ENCODE results near the gene MON2. TPM values are rescaled to one million over a fixed set of nuclear protein-coding genes. Genes with fewer than 3 reads are reported as not detected.

Gene MON2
- total and polyA plus RNA-seq, 2 donors (not counting 3 experiments of a cell fraction or from before 2014, with no cell fraction given): 8.9 to 41.8 TPM

DNA sequence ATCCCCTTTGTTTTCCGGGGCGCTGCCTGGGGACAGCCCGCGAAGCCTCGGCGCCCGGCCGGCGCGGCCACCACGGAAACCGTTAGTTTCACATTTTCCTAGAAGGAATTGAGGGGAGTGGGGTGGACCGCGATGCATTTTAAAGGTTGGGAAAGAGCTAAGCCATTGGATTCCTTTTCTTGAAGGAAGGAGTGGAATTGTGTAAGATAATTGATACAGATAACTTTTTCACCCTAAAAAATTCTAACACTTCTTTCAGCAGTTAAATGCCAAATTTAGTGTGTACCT lies 137.1 kb downstream of the MON2 start:
- no peak overlapping the region for H2AFZ ChIP-seq (ENCODE audit: low read depth, low read length)
- peak overlapping the region; percentile 99 for H3K4me2 ChIP-seq (ENCODE audit: insufficient read depth, low read length)
- H3K27ac ChIP-seq (ENCODE audit: insufficient read depth, low read depth, low read length): peak overlapping the region; percentile 97
- peaks cover 22% of the 10 kb centered on the region for H3K4me1 ChIP-seq (ENCODE audit: control insufficient read depth, extremely low read depth, insufficient read depth, low read length)
- peaks cover 3% of the 10 kb centered on the region for H4K20me1 ChIP-seq (replicated peaks; ENCODE audit: control insufficient read depth, extremely low read depth, insufficient read depth, low read length)
- dilution Hi-C loops (cut with MboI; ENCODE audit: extremely low pct_ligation_motif_present, low sequenced_read_pairs): loop anchor here (25.0 kb wide), 1 partner anchor 184 kb away; no protein-coding TSS in a partner anchor
- intact Hi-C loops (cut with micrococcal nuclease): loop anchor here (1.0 to 10.0 kb wide), 8 partner anchors 28 to 461 kb away; partner anchors contain the start of genes MON2 and USP15
- no TSS peak for BruUV-seq (replicated peaks)
- no peak for DNase-seq (ENCODE audit: low read depth, low spot score)
- peak; percentile 15 for TF ChIP-seq GATA2 (IDR thresholded peaks at IDR 0.05; ENCODE audit: insufficient read depth, insufficient read length, low read depth, low read length)
- no peak for TF ChIP-seq POLR2A (IDR thresholded peaks at IDR 0.05; ENCODE audit: low read depth, low read length)
- no peak for TF ChIP-seq FOS (IDR thresholded peaks at IDR 0.05; ENCODE audit: borderline replicate concordance, insufficient read depth, low read length)
- TF ChIP-seq MYC (IDR thresholded peaks at IDR 0.05; ENCODE audit: low read depth, low read length): no peak
- no peak for TF ChIP-seq EZH2 (IDR thresholded peaks at IDR 0.05; ENCODE audit: borderline replicate concordance, low read depth, low read length, severe bottlenecking)
- no peak for TF ChIP-seq JUN (IDR thresholded peaks at IDR 0.05; ENCODE audit: borderline replicate concordance, insufficient read depth, insufficient read length, low read depth)
- H3K79me2 ChIP-seq (ENCODE audit: control insufficient read depth, insufficient read depth, low read length): peaks cover 56% of the 10 kb centered on the region
- no peaks in the 10 kb centered on the region for H3K9me3 ChIP-seq (replicated peaks; ENCODE audit: control insufficient read depth, insufficient read depth, low read length)
- H3K9ac ChIP-seq (replicated peaks; ENCODE audit: extremely low read depth, insufficient read depth, low read length): peak overlapping the region; percentile 99
- ChIA-PET POLR2A (interaction anchor here (0.7 to 2.1 kb wide), 6 partner anchors 11 to 190 kb away, joined by 3 to 20 read pairs (median 6); no protein-coding TSS in a partner anchor), CTCF (interaction anchor here (0.7 to 3.3 kb wide), 8 partner anchors 14 to 193 kb away, joined by 3 to 79 read pairs (median 18); no protein-coding TSS in a partner anchor)
- no peaks in the 10 kb centered on the region for H3K36me3 ChIP-seq (ENCODE audit: control insufficient read depth in 2 of 2, extremely low read depth in 1 of 2, insufficient read depth in 2 of 2, low read length in 2 of 2)
- no peak for FAIRE-seq
- H3K4me3 ChIP-seq (replicated peaks in 1 of 3; ENCODE audit: insufficient read depth in 1 of 3, low read depth in 1 of 3, low read length in 3 of 3): peak overlapping the region; percentile 92 to 99 (median 99)
- H3K27me3 ChIP-seq (ENCODE audit: control insufficient read depth in 2 of 2, insufficient read depth in 2 of 2, low read length in 2 of 2): no peaks in the 10 kb centered on the region
- H3K9me1 ChIP-seq (replicated peaks; ENCODE audit: control insufficient read depth, extremely low read depth, insufficient read depth, low read length): no peaks in the 10 kb centered on the region

- Histone ChIP-seq H2AFZ (ENCODE audit: low read depth, low read length) (no peak overlapping the region), H3K4me2 (ENCODE audit: insufficient read depth, low read length) (peak overlapping the region; percentile 99), H3K4me1 (ENCODE audit: control insufficient read depth, extremely low read depth, insufficient read depth, low read length) (peaks cover 22% of the 10 kb centered on the region), H3K79me2 (ENCODE audit: control insufficient read depth, insufficient read depth, low read length) (peaks cover 58% of the 10 kb centered on the region), H3K27me3 (ENCODE audit: control insufficient read depth in 2 of 2, insufficient read depth in 2 of 2, low read length in 2 of 2) (no peaks in the 10 kb centered on the region), H3K4me3 (replicated peaks in 1 of 3; ENCODE audit: insufficient read depth in 1 of 3, low read depth in 1 of 3, low read length in 3 of 3) (peak overlapping the region; percentile 92 to 99 (median 99)), H3K9me3 (replicated peaks; ENCODE audit: control insufficient read depth, insufficient read depth, low read length) (no peaks in the 10 kb centered on the region), H3K36me3 (ENCODE audit: control insufficient read depth in 2 of 2, extremely low read depth in 1 of 2, insufficient read depth in 2 of 2, low read length in 2 of 2) (no peaks in the 10 kb centered on the region), H3K9ac (replicated peaks; ENCODE audit: extremely low read depth, insufficient read depth, low read length) (peak overlapping the region; percentile 99), H3K27ac (ENCODE audit: insufficient read depth, low read depth, low read length) (peak overlapping the region; percentile 97), H3K9me1 (replicated peaks; ENCODE audit: control insufficient read depth, extremely low read depth, insufficient read depth, low read length) (no peaks in the 10 kb centered on the region), H4K20me1 (replicated peaks; ENCODE audit: control insufficient read depth, extremely low read depth, insufficient read depth, low read length) (peaks cover 3% of the 10 kb centered on the region)
- dilution Hi-C loops (cut with MboI; ENCODE audit: extremely low pct_ligation_motif_present, low sequenced_read_pairs) (loop anchor here (25.0 kb wide), 1 partner anchor 183 kb away; no protein-coding TSS in a partner anchor), intact Hi-C loops (cut with micrococcal nuclease) (loop anchor here (5.0 to 10.0 kb wide), 3 partner anchors 137 to 460 kb away; partner anchors contain the start of gene MON2)
- ChIA-PET POLR2A (interaction anchor here (0.7 to 2.1 kb wide), 3 partner anchors 11 to 190 kb away, joined by 3 to 20 read pairs (median 7); no protein-coding TSS in a partner anchor), CTCF (interaction anchor here (0.7 to 3.3 kb wide), 6 partner anchors 13 to 192 kb away, joined by 3 to 79 read pairs (median 31); no protein-coding TSS in a partner anchor)
- FAIRE-seq (no peak), DNase-seq (ENCODE audit: low read depth, low spot score) (no peak)
- no peak for TF ChIP-seq POLR2A (IDR thresholded peaks at IDR 0.05; ENCODE audit: low read depth, low read length)
- no peak for TF ChIP-seq EZH2 (IDR thresholded peaks at IDR 0.05; ENCODE audit: borderline replicate concordance, low read depth, low read length, severe bottlenecking)
- no peak for TF ChIP-seq JUN (IDR thresholded peaks at IDR 0.05; ENCODE audit: borderline replicate concordance, insufficient read depth, insufficient read length, low read depth)
- TF ChIP-seq, protein P1, sequence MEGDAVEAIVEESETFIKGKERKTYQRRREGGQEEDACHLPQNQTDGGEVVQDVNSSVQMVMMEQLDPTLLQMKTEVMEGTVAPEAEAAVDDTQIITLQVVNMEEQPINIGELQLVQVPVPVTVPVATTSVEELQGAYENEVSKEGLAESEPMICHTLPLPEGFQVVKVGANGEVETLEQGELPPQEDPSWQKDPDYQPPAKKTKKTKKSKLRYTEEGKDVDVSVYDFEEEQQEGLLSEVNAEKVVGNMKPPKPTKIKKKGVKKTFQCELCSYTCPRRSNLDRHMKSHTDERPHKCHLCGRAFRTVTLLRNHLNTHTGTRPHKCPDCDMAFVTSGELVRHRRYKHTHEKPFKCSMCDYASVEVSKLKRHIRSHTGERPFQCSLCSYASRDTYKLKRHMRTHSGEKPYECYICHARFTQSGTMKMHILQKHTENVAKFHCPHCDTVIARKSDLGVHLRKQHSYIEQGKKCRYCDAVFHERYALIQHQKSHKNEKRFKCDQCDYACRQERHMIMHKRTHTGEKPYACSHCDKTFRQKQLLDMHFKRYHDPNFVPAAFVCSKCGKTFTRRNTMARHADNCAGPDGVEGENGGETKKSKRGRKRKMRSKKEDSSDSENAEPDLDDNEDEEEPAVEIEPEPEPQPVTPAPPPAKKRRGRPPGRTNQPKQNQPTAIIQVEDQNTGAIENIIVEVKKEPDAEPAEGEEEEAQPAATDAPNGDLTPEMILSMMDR (IDR thresholded peaks at IDR 0.05; ENCODE audit: extremely low read depth in 1 of 2, insufficient read depth in 1 of 2, low read depth in 1 of 2, low read length in 2 of 2): no peak
- TF ChIP-seq MAX (IDR thresholded peaks at IDR 0.05; ENCODE audit: insufficient read depth, insufficient read length): no peak
- TF ChIP-seq MYC (IDR thresholded peaks at IDR 0.05; ENCODE audit: low read depth, low read length): no peak
- TF ChIP-seq POLR2AphosphoS5 (IDR thresholded peaks at IDR 0.05; ENCODE audit: insufficient read depth, low read depth, low read length): no peak
- TF ChIP-seq FOS (IDR thresholded peaks at IDR 0.05; ENCODE audit: borderline replicate concordance, insufficient read depth, low read length): no peak
- TF ChIP-seq GATA2 (IDR thresholded peaks at IDR 0.05; ENCODE audit: insufficient read depth, insufficient read length, low read depth, low read length): no peak
- BruUV-seq (replicated peaks): no TSS peak
Measured at GRCh38 chr12:62604373-62604772, 137.7 kb downstream of the MON2 start.

Data from endothelial cell of umbilical vein (primary cell).